ENCODE data around the gene FAM200A. TPM values are rescaled to one million over a fixed set of nuclear protein-coding genes. Genes with fewer than 3 reads are reported as not detected.

The FAM200A gene
- total RNA-seq, 1 experiment from 2014 or later: 6.9 TPM

GRCh38 chr7:99560834-99561736, 9.2 kb upstream of the FAM200A start:
- H3K36me3 ChIP-seq (ENCODE audit: low read depth): peaks cover 18% of the 10 kb centered on the region; the same call in 1 of the 2 replicates
- no peaks in the 10 kb centered on the region for H3K27me3 ChIP-seq (ENCODE audit: insufficient read depth, low read depth)
- no peak overlapping the region for H2AFZ ChIP-seq
- peaks cover 36% of the 10 kb centered on the region for H3F3A ChIP-seq (ENCODE audit: insufficient read depth, low read depth)
- peaks cover 30% of the 10 kb centered on the region for H3K4me1 ChIP-seq (replicated peaks; ENCODE audit: insufficient read depth)
- H3K4me2 ChIP-seq: no peak overlapping the region
- intact Hi-C loops (cut with micrococcal nuclease; ENCODE audit: unreplicated experiment): no loop called here
- no peak for DNase-seq
- ChIA-PET CTCF (interaction anchor here (0.5 kb wide), 1 partner anchor 55 kb away, joined by 3 read pairs; no protein-coding TSS in a partner anchor), POLR2A (ENCODE audit: unreplicated experiment) (no interaction called here)
- H4K20me1 ChIP-seq (ENCODE audit: insufficient read depth): no peaks in the 10 kb centered on the region
- no peaks in the 10 kb centered on the region for H3K9me2 ChIP-seq (ENCODE audit: insufficient read depth)
- no peak for TF ChIP-seq EZH2 (IDR thresholded peaks at IDR 0.05; ENCODE audit: low read depth)
- TF ChIP-seq CTCF (conservative IDR thresholded peaks at IDR 0.05): no peak
- no TSS peak for BruUV-seq (replicated peaks)
- H3K79me2 ChIP-seq (ENCODE audit: low read depth): peaks cover 18% of the 10 kb centered on the region
- no peak overlapping the region for H3K27ac ChIP-seq
- H3K4me3 ChIP-seq: no peak overlapping the region
- no peaks in the 10 kb centered on the region for H3K9me3 ChIP-seq (ENCODE audit: insufficient read depth, low read depth)

DNA sequence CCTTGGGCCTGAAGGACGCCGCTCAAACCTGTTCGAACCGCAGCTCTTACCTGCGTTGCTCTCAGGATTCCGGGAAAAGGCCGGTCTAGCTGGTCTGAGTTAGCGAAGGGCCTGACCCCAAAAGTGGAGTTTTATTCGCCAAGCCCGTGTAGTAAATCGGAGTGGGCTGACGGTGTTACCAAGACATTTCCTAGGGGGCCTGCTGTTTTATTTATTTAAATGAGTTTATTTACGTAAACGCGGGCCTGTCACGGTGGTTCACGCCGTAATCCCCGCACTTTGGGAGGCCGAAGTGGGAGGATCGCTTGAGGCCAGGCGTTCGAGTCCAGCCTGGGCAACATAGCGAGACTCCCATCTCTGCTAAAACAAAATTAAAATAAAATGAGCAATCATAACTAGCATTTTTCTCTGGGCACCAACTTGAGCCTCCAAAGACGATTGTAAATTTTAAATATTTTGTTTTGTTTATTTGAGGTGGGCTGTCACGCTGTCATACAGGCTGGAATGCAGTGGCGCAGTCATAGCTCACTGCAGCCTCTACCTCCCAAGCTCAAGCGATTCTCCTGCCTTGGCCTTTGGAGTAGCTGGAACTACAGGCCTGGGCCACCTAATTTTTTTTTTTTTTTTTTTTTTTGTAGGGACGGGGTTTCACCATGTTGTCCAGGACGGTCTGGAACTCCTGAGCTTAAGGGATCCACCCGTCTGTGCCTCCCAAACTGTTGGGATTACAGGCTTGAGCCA, 7.4 kb upstream of the FAM200A start:
- no peaks in the 10 kb centered on the region for H3K27me3 ChIP-seq (ENCODE audit: insufficient read depth, low read depth)
- CTCF ChIA-PET: interaction anchor here (0.6 kb wide), 1 partner anchor 680 kb away, joined by 6 read pairs; no protein-coding TSS in a partner anchor
- peak overlapping the region; percentile 83 for H3K4me3 ChIP-seq
- peaks cover 18% of the 10 kb centered on the region for H3K79me2 ChIP-seq (ENCODE audit: low read depth)
- no peaks in the 10 kb centered on the region for H3K9me3 ChIP-seq (ENCODE audit: insufficient read depth, low read depth)
- H3K4me1 ChIP-seq (replicated peaks; ENCODE audit: insufficient read depth): peaks cover 30% of the 10 kb centered on the region
- intact Hi-C loops (cut with micrococcal nuclease; ENCODE audit: unreplicated experiment): no loop called here
- H2AFZ ChIP-seq: peak overlapping the region; percentile 98
- no peaks in the 10 kb centered on the region for H4K20me1 ChIP-seq (ENCODE audit: insufficient read depth)
- no peaks in the 10 kb centered on the region for H3K9me2 ChIP-seq (ENCODE audit: insufficient read depth)
- peaks cover 15% of the 10 kb centered on the region; the same call in 1 of the 2 replicates for H3K36me3 ChIP-seq (ENCODE audit: low read depth)
- no TSS peak for BruUV-seq (replicated peaks)
- POLR2A ChIA-PET (ENCODE audit: unreplicated experiment): interaction anchor here (0.6 to 0.7 kb wide), 2 partner anchors 50 to 83 kb away, joined by 3 to 7 read pairs; no protein-coding TSS in a partner anchor
- no peak for TF ChIP-seq CTCF (conservative IDR thresholded peaks at IDR 0.05)
- no peak for TF ChIP-seq EZH2 (IDR thresholded peaks at IDR 0.05; ENCODE audit: low read depth)
- H3K27ac ChIP-seq: peak overlapping the region; percentile 59
- DNase-seq: peak in 1 of 2 experiments; percentile 43
- peaks cover 36% of the 10 kb centered on the region for H3F3A ChIP-seq (ENCODE audit: insufficient read depth, low read depth)
- H3K4me2 ChIP-seq: peak overlapping the region; percentile 85

All from PC-9 (cell line).